Measurements from ENCODE around the gene LRRC3.

GRCh38 chr21:44413566-44414290, 41.6 kb upstream of the LRRC3 start:
- TF ChIP-seq CTCF (conservative IDR thresholded peaks at IDR 0.05), result no peak
- no peak for TF ChIP-seq EZH2 (IDR thresholded peaks at IDR 0.05; ENCODE audit: low read depth)
